Fibroblast of mammary gland (primary cell): ENCODE measurements around the gene SSRP1.
A peak's percentile ranks its signal among the peaks of the same experiment; 100 is the strongest.

Experiments
- DNase-seq: peaks from one replicate; pipeline ENCODE4 v3.0.0-alpha.2; 2010; ENCODE audit warnings: low read depth
- H3K4me3 ChIP-seq: 2 replicates; pipeline ENCODE4 v1.5.1; 2011; ENCODE audit warnings: low read depth, mild to moderate bottlenecking, low read length, moderate library complexity; ENCODE audit not compliant: control insufficient read depth
- TF ChIP-seq, protein P1 (sequence below): conservative IDR thresholded peaks from 2 replicates; pipeline ENCODE4 v1.5.1; 2011; ENCODE audit warnings: low read depth, low read length, inconsistent platforms; ENCODE audit not compliant: control insufficient read depth, insufficient read depth

The SSRP1 gene

DNA sequence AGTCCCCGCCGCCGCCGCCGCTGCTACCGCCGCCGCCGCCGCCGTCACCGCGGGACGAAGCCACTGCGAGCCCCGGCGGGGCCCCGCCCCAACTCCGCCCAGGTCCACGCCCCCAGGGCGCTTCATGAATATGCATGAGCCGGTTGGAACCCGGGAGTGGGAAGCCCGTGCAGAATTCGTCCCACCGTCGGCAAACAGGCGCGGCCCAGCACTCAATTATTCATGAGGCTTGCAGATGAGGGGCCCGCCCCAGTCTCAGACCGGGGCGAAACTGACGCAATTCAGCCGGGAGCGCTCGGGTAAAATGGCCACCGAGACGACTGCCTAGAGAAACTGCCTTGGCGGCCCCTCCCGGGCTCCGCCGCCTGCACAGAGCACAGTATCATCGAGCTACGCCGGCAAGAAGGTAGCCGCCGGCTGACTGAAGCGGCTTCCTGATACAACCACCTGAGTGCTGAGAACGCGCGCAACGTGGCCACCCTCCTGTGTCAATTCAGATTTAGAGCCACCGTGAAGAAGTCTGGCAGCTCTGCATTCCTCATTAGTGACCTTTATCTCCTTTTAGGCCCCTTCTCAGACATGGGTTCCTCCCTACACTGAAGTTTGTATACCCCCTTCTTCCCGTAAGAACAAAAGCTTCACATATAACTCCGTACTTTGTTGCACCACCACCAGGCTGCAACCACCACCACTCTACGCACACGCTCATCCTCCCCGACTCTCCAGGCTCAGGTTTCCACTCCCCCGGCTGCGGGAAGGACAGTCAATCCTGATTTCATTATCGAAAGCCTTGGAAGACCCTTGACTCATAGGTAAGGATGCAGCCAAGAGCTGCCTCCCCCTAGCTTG is 10.6 kb downstream of the SSRP1 start, which contains the start of gene TNKS1BP1:
Gene TNKS1BP1, minus strand, starts transcription at position 67 of the 849 bp plus-strand sequence. CDS start 3,067 bp downstream, outside the sequence.
- TF ChIP-seq, protein P1, sequence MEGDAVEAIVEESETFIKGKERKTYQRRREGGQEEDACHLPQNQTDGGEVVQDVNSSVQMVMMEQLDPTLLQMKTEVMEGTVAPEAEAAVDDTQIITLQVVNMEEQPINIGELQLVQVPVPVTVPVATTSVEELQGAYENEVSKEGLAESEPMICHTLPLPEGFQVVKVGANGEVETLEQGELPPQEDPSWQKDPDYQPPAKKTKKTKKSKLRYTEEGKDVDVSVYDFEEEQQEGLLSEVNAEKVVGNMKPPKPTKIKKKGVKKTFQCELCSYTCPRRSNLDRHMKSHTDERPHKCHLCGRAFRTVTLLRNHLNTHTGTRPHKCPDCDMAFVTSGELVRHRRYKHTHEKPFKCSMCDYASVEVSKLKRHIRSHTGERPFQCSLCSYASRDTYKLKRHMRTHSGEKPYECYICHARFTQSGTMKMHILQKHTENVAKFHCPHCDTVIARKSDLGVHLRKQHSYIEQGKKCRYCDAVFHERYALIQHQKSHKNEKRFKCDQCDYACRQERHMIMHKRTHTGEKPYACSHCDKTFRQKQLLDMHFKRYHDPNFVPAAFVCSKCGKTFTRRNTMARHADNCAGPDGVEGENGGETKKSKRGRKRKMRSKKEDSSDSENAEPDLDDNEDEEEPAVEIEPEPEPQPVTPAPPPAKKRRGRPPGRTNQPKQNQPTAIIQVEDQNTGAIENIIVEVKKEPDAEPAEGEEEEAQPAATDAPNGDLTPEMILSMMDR = no peak
- peak; percentile 95 for DNase-seq
- peak within 1 kb of the TSS; percentile 67 for H3K4me3 ChIP-seq

DNA sequence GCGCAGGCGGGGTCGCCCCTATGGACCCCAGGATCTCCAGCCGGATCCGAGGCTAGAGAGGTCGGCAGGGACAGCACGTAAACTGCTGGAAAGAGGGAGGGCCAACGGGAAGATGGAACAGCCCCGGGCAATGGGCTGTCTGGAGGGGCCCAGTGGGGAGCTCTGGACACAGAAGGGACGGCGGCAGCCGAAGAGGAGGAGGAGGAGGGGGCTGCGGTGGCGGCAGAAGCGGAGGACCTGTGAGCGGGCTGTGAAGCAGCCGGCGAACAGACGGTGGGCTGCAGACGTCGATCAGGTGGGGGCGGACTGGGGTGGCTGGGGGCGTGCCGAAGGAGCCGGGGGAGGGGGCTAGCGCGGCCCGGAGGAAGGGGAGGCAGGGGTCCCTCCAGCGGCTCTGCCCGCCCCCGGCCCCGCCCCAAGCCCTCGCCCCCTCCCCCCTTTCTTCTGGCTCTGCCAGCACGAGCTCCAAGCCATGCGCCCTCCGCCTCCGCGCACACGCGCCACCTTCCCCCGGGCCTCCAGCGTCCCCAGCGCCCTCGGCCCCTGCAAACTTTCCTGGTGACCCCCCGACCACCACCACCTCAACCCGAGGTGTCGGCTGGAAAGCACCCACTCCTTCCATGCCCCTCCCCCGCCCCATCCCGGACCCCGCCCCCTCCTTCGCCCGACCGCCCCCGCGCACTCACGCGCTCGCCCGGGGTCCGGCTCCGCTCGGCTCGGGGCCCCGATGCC is 11.4 kb downstream of the SSRP1 start:
- peak; percentile 50 for DNase-seq
- H3K4me3 ChIP-seq = peak overlapping the region; percentile 67
- TF ChIP-seq, protein P1 = no peak

DNA sequence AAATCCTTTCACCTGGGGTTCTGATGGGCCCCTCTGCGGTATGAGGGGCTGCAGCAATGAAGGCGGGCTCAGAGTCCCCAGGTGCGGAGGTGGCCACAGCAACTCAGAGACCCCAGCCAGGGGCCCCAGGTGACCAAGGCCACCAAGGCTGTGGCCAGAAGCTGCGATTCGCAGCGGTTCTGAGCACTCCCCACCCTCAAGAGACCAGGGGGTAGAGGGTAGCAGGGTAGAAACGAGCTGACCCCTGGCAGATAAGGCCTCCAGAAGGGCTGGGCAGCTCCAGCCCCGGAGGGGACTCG is 11.9 kb downstream of the SSRP1 start:
- TF ChIP-seq, protein P1 = no peak
- no peak for DNase-seq
- peak overlapping the region; percentile 67 for H3K4me3 ChIP-seq

DNA sequence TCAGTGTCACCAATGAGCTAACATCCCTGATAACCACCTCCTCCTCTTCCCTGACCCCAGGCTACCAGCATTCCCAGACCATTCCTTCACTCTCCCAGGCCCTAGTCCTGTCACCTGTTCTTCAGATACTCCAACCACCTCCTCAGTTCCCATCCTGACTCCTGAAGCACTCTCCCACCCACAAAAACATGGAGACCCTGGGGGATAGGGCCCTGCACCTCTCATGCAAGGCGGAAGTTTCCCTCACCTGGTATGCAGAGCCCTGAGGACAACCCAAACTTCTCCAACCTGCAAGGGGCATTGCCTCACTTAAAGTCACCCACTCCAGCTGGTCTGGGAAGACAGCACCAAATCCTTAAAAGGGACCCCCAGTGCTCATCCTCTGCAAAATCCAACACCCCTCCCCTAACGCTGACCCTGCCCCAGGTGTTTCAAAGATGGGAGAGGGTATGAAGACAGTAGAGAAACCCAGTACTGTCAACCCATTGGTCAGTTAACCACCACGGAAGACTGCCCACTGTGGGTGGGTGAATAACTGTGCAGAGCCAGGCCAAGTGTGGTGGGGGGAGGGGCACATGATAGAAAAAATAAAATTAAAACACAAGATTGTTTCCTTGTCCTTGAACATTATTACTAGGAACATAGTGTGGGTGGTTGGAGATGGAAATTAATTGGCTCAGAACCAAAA is 12.4 kb downstream of the SSRP1 start:
- TF ChIP-seq, protein P1 = peak; percentile 11
- peak overlapping the region; percentile 67 for H3K4me3 ChIP-seq
- DNase-seq = peak; percentile 48

DNA sequence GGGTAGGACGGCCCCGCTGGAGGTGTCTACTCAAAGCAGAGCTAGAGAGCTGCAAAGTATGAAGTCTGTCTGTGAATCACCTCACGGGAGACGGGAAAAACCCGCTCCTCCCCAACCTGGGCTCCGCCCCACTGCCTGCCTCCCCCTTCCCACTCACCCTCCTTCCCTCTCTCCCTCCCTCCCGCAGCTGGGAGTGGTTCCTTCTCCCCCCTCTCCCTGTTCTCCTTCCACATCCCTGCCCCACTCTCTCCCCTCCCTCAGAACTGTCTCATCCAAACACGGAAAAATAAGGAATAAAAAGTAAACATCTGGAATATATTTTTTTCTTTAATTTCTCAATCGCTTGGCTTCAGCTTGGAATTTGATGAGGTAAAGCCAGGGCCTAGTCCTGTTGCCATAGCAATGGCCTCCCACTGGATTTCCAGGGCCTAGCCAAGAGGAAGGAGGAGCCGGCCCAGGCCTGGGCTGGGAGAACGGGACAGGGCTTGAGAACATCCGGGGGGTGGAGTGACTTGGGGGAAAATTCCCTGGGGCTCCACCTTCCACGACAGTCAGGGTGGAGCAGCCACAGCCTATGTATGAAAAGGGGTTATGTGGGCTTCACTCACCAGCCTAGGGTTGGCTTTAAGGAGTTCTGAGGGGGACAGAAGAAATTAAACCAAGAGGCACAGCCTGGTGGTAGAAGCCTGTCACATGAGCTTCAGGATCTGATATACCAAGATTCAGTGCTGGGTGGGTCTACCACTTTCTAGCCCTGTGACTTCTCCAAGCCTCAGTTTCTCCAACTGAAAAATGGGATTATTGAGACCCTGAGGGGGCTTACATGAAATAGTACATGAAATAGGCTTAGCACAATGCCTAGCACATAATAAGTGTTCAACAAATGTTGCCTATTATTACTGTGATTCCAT is 13.2 kb downstream of the SSRP1 start:
- TF ChIP-seq, protein P1 = no peak
- DNase-seq = peak; percentile 99
- peak overlapping the region; percentile 67 for H3K4me3 ChIP-seq
